ENCODE data around the gene NOXRED1.

DNA sequence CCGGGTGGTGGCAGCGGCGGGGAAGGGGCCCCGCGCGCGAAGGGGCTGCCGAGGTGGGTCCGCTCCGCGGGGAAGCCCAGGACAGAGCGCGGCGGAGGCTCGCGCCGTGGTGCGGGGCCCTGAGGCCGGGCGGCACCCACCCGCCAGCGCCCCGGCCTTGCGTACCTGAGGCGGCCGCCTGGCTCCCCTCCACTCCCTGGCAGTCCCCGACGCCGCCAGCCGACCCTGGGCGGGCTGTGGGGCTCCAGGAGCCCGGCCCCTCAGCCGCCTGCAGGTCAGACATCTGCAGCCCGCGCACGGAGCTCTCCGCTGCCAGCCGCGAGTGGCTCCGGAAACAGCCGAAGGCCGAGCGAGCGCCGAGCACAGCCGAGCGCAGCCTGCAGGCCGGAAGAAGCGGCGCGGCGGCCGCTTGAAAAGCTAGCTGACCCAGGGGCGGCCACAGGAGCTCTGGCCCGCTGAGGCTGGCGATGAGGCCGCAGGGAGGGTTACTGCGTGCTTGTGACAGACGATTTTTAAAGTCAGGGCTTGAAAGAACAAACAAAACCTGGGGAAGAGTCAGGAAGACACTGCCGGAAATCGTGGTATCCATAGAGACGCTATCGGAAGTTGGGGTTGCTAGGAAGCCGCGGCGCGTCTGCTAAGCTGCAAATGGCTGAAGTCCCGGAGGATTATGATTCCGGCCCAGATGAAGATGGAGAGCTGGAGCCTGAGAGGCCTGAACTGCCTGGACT lies 46.4 kb downstream of the NOXRED1 start, which contains the start of the genes SAMD15 and TMED8:
- TF ChIP-seq ZNF274 (IDR thresholded peaks at IDR 0.05; ENCODE audit: low read depth, low read length): no peak
- no peak for TF ChIP-seq SUZ12 (IDR thresholded peaks at IDR 0.05; ENCODE audit: extremely low read depth, insufficient read depth, insufficient read length)
- TF ChIP-seq YY1 (IDR thresholded peaks at IDR 0.05; ENCODE audit: insufficient read depth, insufficient read length): no peak

Data from NT2/D1 (cell line).